Bronchial smooth muscle cell (primary cell): ENCODE measurements around the gene PCDH9. TPM values are rescaled to one million over a fixed set of nuclear protein-coding genes. Genes with fewer than 3 reads are reported as not detected.

Experiments used
- total RNA-seq: library from RNA; depleted of rRNA; stranded (reverse); fragments of >200 nt; gene quantifications from 2 replicates; pipeline ENCODE4 v1.2.1, GENCODE V29; 2014

PCDH9 gene, protein sequence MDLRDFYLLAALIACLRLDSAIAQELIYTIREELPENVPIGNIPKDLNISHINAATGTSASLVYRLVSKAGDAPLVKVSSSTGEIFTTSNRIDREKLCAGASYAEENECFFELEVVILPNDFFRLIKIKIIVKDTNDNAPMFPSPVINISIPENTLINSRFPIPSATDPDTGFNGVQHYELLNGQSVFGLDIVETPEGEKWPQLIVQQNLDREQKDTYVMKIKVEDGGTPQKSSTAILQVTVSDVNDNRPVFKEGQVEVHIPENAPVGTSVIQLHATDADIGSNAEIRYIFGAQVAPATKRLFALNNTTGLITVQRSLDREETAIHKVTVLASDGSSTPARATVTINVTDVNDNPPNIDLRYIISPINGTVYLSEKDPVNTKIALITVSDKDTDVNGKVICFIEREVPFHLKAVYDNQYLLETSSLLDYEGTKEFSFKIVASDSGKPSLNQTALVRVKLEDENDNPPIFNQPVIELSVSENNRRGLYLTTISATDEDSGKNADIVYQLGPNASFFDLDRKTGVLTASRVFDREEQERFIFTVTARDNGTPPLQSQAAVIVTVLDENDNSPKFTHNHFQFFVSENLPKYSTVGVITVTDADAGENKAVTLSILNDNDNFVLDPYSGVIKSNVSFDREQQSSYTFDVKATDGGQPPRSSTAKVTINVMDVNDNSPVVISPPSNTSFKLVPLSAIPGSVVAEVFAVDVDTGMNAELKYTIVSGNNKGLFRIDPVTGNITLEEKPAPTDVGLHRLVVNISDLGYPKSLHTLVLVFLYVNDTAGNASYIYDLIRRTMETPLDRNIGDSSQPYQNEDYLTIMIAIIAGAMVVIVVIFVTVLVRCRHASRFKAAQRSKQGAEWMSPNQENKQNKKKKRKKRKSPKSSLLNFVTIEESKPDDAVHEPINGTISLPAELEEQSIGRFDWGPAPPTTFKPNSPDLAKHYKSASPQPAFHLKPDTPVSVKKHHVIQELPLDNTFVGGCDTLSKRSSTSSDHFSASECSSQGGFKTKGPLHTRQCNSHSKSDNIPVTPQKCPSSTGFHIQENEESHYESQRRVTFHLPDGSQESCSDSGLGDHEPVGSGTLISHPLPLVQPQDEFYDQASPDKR (N-terminal part only)
- total RNA-seq = 1.0 and 2.5 TPM in 2 replicates

DNA sequence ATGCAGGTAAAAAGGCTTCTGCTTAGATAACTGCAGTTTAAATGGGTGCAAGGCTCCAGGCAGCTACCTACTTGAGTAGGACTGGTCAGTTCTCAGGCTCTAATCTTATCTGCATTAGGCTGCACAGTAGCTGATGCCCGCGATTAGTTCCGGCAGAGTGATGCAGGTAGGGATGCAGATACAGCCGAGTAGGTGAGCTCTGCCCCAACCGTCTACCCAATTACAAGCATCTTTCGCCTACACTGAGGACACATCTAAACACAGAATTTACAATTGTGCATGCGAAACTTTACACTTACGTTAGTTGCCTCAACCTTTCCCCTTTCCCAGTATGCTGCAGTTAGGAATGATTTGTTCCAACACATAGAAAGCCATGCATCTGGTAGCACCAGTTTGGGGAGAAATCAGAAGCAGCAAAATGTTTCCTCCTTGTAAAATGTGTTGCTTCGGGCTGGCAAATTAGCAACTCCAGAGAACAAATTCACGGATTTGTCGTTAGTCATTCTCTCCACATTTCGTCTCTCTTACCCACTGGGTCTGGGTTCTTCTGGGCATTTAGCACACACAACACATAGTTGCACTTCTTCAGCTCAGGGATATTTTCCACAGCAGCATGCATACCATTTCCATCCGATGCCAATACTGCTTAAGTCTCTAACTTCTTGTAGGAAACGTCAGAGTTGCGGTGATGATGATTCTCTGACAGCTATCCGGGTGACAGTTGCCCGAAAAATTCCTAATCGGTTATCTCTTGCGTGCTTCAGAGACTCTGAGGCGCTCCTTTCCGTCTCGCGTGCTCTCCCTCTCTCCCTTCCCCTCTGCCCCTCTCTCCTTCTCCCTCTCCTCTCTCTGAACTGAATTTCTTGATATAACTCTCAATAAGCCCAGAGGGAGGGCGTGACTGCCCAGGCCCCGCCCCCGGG is at the start of gene PCDH9:
PCDH9 (minus strand) TSS at position 856 of the 923 bp plus-strand sequence. CDS start 1,896 bp downstream, outside the sequence.

